HepG2 (cell line): ENCODE data around the gene FAM53B. TPM values are rescaled to one million over a fixed set of nuclear protein-coding genes. Genes with fewer than 3 reads are reported as not detected.
A peak's percentile ranks its signal among the peaks of the same experiment; 100 is the strongest.

Experiments used
- ATAC-seq: fragments of 200-7000 bp; cut with Tn5 transposase; 3 replicates; pipeline ENCODE4 v1.9.1; 2020; ENCODE audit warnings: mild to moderate bottlenecking, moderate library complexity
- BruUV-seq: library from RNA; stranded (reverse); fragments of 400-500 nt; replicated peaks from 2 replicates; lab custom pipeline; 2021; lab: Mats Ljungman, UMichigan
- CTCF ChIA-PET: fragments of 300-600 bp; formaldehyde crosslinking; extraction: SDS; loops from one replicate; lab custom pipeline; 2021; ENCODE audit warnings: low total read pairs, inconsistent platforms, low intra/inter-chr PET ratio; lab: Yijun Ruan, JAX
- POLR2A ChIA-PET: fragments of 350-600 bp; sonication (Branson Sonifier 250); formaldehyde crosslinking; loops from one replicate; lab custom pipeline; 2020; ENCODE audit warnings: antibody characterized with exemption, inconsistent platforms; lab: Yijun Ruan, JAX
- DNase-seq: peaks from one replicate; pipeline ENCODE4 v3.0.0-alpha.2; 2015; ENCODE audit warnings: low spot score
- FAIRE-seq: peaks from 3 replicates; lab custom pipeline; 2011; peaks lifted over from hg19 to GRCh38; lab: Jason Lieb, UNC
- H2AFZ ChIP-seq: one replicate; pipeline ENCODE4 v1.6.1; 2011; ENCODE audit warnings: low read length, inconsistent platforms
- H3K27ac ChIP-seq: fragments of 300-600 bp; 3 replicates; pipeline ENCODE4 v1.8.0; 2011; ENCODE audit warnings: mixed run types, mild to moderate bottlenecking, mixed read lengths, low read length, inconsistent platforms; ENCODE audit not compliant: insufficient read depth; ENCODE audit errors: extremely low read length
- H3K27me3 ChIP-seq, 2 experiments: fragments of 200-600 bp in 1 of 2; 2 replicates in 1 of 2; 3 replicates in 1 of 2; pipeline versions ENCODE4 v1.6.0 to v1.8.0; 2011; ENCODE audit warnings: low read length in 2 of 2, mild to moderate bottlenecking in 2 of 2, moderate library complexity in 2 of 2, inconsistent platforms in 1 of 2; ENCODE audit not compliant: insufficient read depth in 2 of 2, control insufficient read depth in 1 of 2
- H3K36me3 ChIP-seq, 2 experiments: fragments of 200-600 bp in 1 of 2; replicated peaks in 1 of 2; 2 replicates in 1 of 2; 3 replicates in 1 of 2; pipeline versions ENCODE4 v1.5.1 to v1.8.0; 2011; ENCODE audit warnings: low read length in 2 of 2, inconsistent platforms in 1 of 2; ENCODE audit not compliant: insufficient read depth in 2 of 2, control insufficient read depth in 1 of 2
- H3K4me1 ChIP-seq: 2 replicates; pipeline ENCODE4 v1.5.1; 2012; ENCODE audit warnings: low read length, inconsistent platforms; ENCODE audit not compliant: insufficient read depth
- H3K4me2 ChIP-seq: 2 replicates; pipeline ENCODE4 v1.6.0; 2011; ENCODE audit warnings: low read depth, low read length, inconsistent platforms
- H3K4me3 ChIP-seq, 3 experiments: fragments of 200-600 bp in 1 of 3; sonication (generic), shearing (Covaris generic) in 1 of 3; replicated peaks in 1 of 3; 2 replicates each; pipeline ENCODE4 v1.5.1; 2011 to 2016; ENCODE audit warnings: low read length in 3 of 3, inconsistent platforms in 2 of 3, low read depth in 2 of 3, mild to moderate bottlenecking in 2 of 3, control low read depth in 1 of 3, mixed read lengths in 1 of 3; ENCODE audit not compliant: insufficient read depth in 1 of 3
- H3K79me2 ChIP-seq: one replicate; pipeline ENCODE4 v1.6.1; 2011; ENCODE audit warnings: low read length, inconsistent platforms; ENCODE audit not compliant: insufficient read depth
- H3K9ac ChIP-seq: 2 replicates; pipeline ENCODE4 v1.6.0; 2011; ENCODE audit warnings: mild to moderate bottlenecking, low read depth, low read length, inconsistent platforms; ENCODE audit not compliant: insufficient read depth
- H3K9me3 ChIP-seq: 2 replicates; pipeline ENCODE4 v1.5.1; 2012; ENCODE audit warnings: mild to moderate bottlenecking, low read length
- H4K20me1 ChIP-seq: 2 replicates; pipeline ENCODE4 v1.6.0; 2011; ENCODE audit warnings: inconsistent platforms, mild to moderate bottlenecking, low read length, moderate library complexity; ENCODE audit not compliant: insufficient read depth
- ARNTL ChIP-seq: sonication (generic); formaldehyde crosslinking; IDR thresholded peaks from 2 replicates; pipeline ENCODE4 v1.4.0; 2020; ENCODE audit warnings: mild to moderate bottlenecking, missing genetic modification reagents
- ATF1 ChIP-seq: IDR thresholded peaks from 2 replicates; pipeline ENCODE4 v1.6.1; 2016; ENCODE audit warnings: mild to moderate bottlenecking, control low read depth
- ATRX ChIP-seq: sonication (generic); formaldehyde crosslinking; IDR thresholded peaks from 2 replicates; pipeline ENCODE4 v1.4.0; 2020; ENCODE audit warnings: missing genetic modification reagents, borderline replicate concordance
- CCDC6 ChIP-seq: sonication (generic); formaldehyde crosslinking; IDR thresholded peaks from 2 replicates; pipeline ENCODE4 v1.8.1; 2022; ENCODE audit warnings: mild to moderate bottlenecking, missing genetic modification reagents, moderate library complexity
- DNMT3B ChIP-seq: conservative IDR thresholded peaks from 2 replicates; pipeline ENCODE4 v1.6.1; 2016; ENCODE audit warnings: missing biosample characterization, control low read depth
- GATAD2A ChIP-seq: IDR thresholded peaks from 2 replicates; pipeline ENCODE4 v1.6.1; 2016
- KLF11 ChIP-seq: IDR thresholded peaks from 2 replicates; pipeline ENCODE4 v1.6.1; 2016; ENCODE audit warnings: missing compliant biosample characterization
- KLF6 ChIP-seq: IDR thresholded peaks from 2 replicates; pipeline ENCODE4 v1.8.0; 2016; ENCODE audit warnings: missing biosample characterization, missing genetic modification reagents
- MAF1 ChIP-seq: sonication (generic); formaldehyde crosslinking; IDR thresholded peaks from 2 replicates; pipeline ENCODE4 v1.5.0; 2020; ENCODE audit warnings: missing genetic modification reagents, borderline replicate concordance
- MED8 ChIP-seq: sonication (generic); formaldehyde crosslinking; IDR thresholded peaks from 2 replicates; pipeline ENCODE4 v1.8.1; 2023; ENCODE audit warnings: mild to moderate bottlenecking, missing genetic modification reagents; ENCODE audit not compliant: insufficient replicate concordance
- NONO ChIP-seq, 2 experiments: fragments of 450-650 bp in 1 of 2; sonication (generic) in 1 of 2; formaldehyde crosslinking in 1 of 2; IDR thresholded peaks in 1 of 2; conservative IDR thresholded peaks in 1 of 2; 2 replicates each; pipeline versions ENCODE4 v1.6.1 to v1.8.0; 2017 to 2022; ENCODE audit warnings: mild to moderate bottlenecking in 1 of 2, missing genetic modification reagents in 1 of 2, moderate library complexity in 1 of 2
- SOX5 ChIP-seq: IDR thresholded peaks from 2 replicates; pipeline ENCODE4 v1.6.1; 2016; ENCODE audit warnings: borderline replicate concordance
- SP1 ChIP-seq, 2 experiments: fragments of 450-650 bp in 1 of 2; sonication (generic) in 1 of 2; formaldehyde crosslinking in 1 of 2; IDR thresholded peaks; 2 replicates each; pipeline versions ENCODE4 v1.4.0 to v1.6.1; 2016 to 2020; ENCODE audit warnings: missing genetic modification reagents in 1 of 2
- TGIF2 ChIP-seq: IDR thresholded peaks from 2 replicates; pipeline ENCODE4 v1.6.1; 2016; ENCODE audit warnings: control low read depth, missing compliant biosample characterization
- TSC22D2 ChIP-seq: sonication (generic); formaldehyde crosslinking; IDR thresholded peaks from 2 replicates; pipeline ENCODE4 v1.5.1; 2020; ENCODE audit warnings: missing genetic modification reagents, mild to moderate bottlenecking, borderline replicate concordance
- XRCC5 ChIP-seq: fragments of 200-400 bp; formaldehyde crosslinking; optimal IDR thresholded peaks from 2 replicates; pipeline ENCODE3; 2017; ENCODE audit warnings: mild to moderate bottlenecking, low read length
- ZNF24 ChIP-seq: fragments of 450-650 bp; IDR thresholded peaks from 2 replicates; pipeline ENCODE4 v1.6.1; 2017; ENCODE audit warnings: antibody characterized with exemption, mild to moderate bottlenecking
- ZNF256 ChIP-seq: sonication (generic); formaldehyde crosslinking; conservative IDR thresholded peaks from 2 replicates; pipeline ENCODE4 v1.4.0; 2020; ENCODE audit warnings: missing genetic modification reagents
- ZNF331 ChIP-seq: sonication (generic); formaldehyde crosslinking; IDR thresholded peaks from 2 replicates; pipeline ENCODE4 v1.4.0; 2020; ENCODE audit warnings: missing genetic modification reagents
- ZNF629 ChIP-seq: sonication (generic); formaldehyde crosslinking; conservative IDR thresholded peaks from 2 replicates; pipeline ENCODE4 v1.5.0; 2020; ENCODE audit warnings: missing genetic modification reagents
- ZSCAN9 ChIP-seq: IDR thresholded peaks from 2 replicates; pipeline ENCODE4 v1.6.1; 2016; ENCODE audit warnings: borderline replicate concordance
- WGBS: methylation state at CpG from one replicate; pipeline ENCODE4 v1.1.6; 2017; ENCODE audit warnings: low lambda C conversion rate; 5-methylcytosine and 5-hydroxymethylcytosine counted together
- in situ Hi-C: cut with HindIII; loops from 2 replicates; pipeline ENCODE4 v1.10.0; 2017; ENCODE audit warnings: low pct_unique_long_range_greater_than_20kb; ENCODE audit not compliant: extremely low pct_ligation_motif_present
- intact Hi-C: fragments of 100-400 bp; cut with micrococcal nuclease; formaldehyde crosslinking; loops from one replicate; pipeline ENCODE4 v1.10.0; 2022; ENCODE audit not compliant: unreplicated experiment
- polyA plus RNA-seq, 8 experiments: library from polyadenylated mRNA; depleted of rRNA in 3 of 8; stranded (reverse) in 7 of 8; unstranded in 1 of 8; fragments of >200 nt; fragmentation: Illumina TruSeq in 4 of 8; extraction: Trizol in 4 of 8; gene quantifications; 2 replicates each; pipeline versions ENCODE4 v1.2.1 to v1.2.3, GENCODE V29; 2011 to 2016; ENCODE audit warnings: low read depth in 4 of 8, missing spikeins in 1 of 8, mixed read lengths in 1 of 8; ENCODE audit not compliant: insufficient read depth in 1 of 8
- total RNA-seq, 5 experiments: library from RNA; depleted of rRNA; stranded (reverse); fragments of >200 nt; fragmentation: Illumina TruSeq; extraction: Trizol; gene quantifications; 2 replicates each; pipeline ENCODE4 v1.2.3, GENCODE V29; 2016; ENCODE audit warnings: low read depth in 1 of 5

FAM53B gene
- total and polyA plus RNA-seq, 2 of the 13 experiments (the other 11 are each of a cell fraction or from before 2014, with no cell fraction given), result 6.4 to 19.3 TPM

DNA sequence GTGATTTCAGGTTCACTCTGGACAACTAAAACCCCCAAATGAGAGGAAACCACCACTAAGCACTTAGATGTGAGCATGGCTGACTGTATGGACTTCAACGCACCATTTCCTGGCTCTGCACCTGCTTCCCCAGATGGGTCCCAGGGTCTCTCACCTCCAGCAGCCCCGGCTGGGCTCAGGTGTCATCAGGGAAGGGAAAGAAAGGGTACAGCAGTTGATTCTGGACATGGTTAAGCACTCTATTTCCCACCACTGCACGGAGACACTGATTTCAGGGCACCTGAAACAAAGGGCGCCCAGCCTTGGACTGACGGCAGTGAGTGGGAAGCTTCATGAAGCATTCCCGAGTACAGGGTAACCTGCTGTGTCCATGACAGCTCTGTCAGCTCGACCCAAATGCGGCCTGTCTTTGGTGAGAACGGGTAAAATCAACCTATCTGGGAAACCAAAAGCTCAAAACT lies 19.0 kb downstream of the FAM53B start:
- Histone ChIP-seq H2AFZ (no peak overlapping the region), H3K4me1 (peaks cover 50% of the 10 kb centered on the region), H3K9ac (peak overlapping the region; percentile 19), H3K27ac (peak overlapping the region; percentile 41), H4K20me1 (no peaks in the 10 kb centered on the region), H3K27me3 (no peaks in the 10 kb centered on the region), H3K4me3 (no peak overlapping the region), H3K9me3 (no peaks in the 10 kb centered on the region), H3K36me3 (peaks cover 1 to 5% of the 10 kb centered on the region in 2 experiments; a peak in 2 of 5 replicates), H3K79me2 (peaks cover 39% of the 10 kb centered on the region), H3K4me2 (no peak overlapping the region)
- no peak for DNase-seq
- CTCF ChIA-PET, result no interaction called here
- intact Hi-C loops (no loop called here), in situ Hi-C loops (no loop called here)
- no peak for FAIRE-seq
- no peak for ATAC-seq
- POLR2A ChIA-PET, result interaction anchor here (0.7 to 1.0 kb wide), 2 partner anchors 9 to 18 kb away, joined by 3 to 5 read pairs; no protein-coding TSS in a partner anchor
- no TSS peak for BruUV-seq
- over 99% methylated on average over 9 of the region's 9 CpGs for WGBS
- TF ChIP-seq ZNF24 (no peak), MAF1 (no peak)

DNA sequence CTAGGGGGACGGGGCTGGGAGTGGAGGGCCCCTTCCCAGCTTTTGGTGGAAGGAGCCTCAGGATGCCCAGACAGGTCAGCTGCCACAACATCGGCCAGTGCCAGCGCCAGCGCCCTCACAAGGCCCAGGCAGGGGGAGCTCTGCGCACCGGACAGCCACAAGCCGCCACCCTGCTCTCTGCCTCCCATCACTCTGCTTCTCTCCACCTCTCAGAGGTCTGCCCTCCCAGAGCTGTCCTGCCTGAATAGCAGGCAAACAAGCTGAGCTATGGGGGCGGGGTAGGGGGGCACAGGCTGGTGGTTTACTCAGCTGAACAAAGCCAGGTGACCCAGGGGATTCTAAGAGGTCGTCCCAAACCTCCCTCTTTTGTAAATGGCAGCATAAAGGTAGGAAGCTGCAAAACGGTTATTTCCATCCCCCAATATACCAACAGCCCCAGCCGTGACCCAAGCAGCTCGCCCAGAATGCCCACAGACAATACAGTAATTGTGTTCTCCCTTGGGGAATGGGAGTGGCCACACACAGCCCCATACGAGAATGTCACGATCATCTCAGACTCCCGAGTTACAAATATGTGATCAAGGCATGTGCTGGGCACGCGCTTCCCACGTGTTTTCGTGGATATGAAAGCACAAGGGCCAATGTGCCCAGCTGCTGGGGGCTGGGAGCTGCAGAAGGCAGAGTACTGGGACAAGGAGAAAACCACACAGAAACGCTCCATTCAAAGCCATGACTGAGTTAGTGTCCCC lies 19.7 kb downstream of the FAM53B start:
- POLR2A ChIA-PET, result interaction anchor here (0.7 to 1.0 kb wide), 2 partner anchors 8 to 18 kb away, joined by 3 to 5 read pairs; no protein-coding TSS in a partner anchor
- peak overlapping the region; percentile 41 for H3K27ac ChIP-seq
- no peaks in the 10 kb centered on the region for H3K27me3 ChIP-seq
- no peaks in the 10 kb centered on the region for H3K9me3 ChIP-seq
- H3K4me2 ChIP-seq, result 0 out of 2 replicates have a peak overlapping the region, but pooled peaks have one; percentile 9
- peak overlapping the region; percentile 19 for H3K9ac ChIP-seq
- H3K79me2 ChIP-seq, result peaks cover 40% of the 10 kb centered on the region
- H4K20me1 ChIP-seq, result no peaks in the 10 kb centered on the region
- peaks cover 50% of the 10 kb centered on the region for H3K4me1 ChIP-seq
- in situ Hi-C loops (no loop called here), intact Hi-C loops (no loop called here)
- H3K36me3 ChIP-seq, result peaks cover 1 to 3% of the 10 kb centered on the region in 2 experiments; a peak in 2 of 5 replicates
- no peak for FAIRE-seq
- no peak overlapping the region for H2AFZ ChIP-seq
- CTCF ChIA-PET, result no interaction called here
- WGBS, result 42% methylated on average over 13 of the region's 20 CpGs
- DNase-seq, result peak; percentile 72
- no TSS peak for BruUV-seq
- no peak overlapping the region for H3K4me3 ChIP-seq
- peak; percentile 64 for ATAC-seq
- TF ChIP-seq NONO (IDR thresholded peaks at IDR 0.05) (no peak), NONO (CRISPR knock-in tag; conservative IDR thresholded peaks at IDR 0.05) (no peak), KLF11 (CRISPR knock-in tag) (no peak), SOX5 (CRISPR knock-in tag) (peak; percentile 81; the same call in 1 of the 2 replicates), SP1 (IDR thresholded peaks at IDR 0.05) (no peak), SP1 (CRISPR knock-in tag; IDR thresholded peaks at IDR 0.05) (no peak), ZNF629 (no peak), MED8 (CRISPR knock-in tag) (no peak), XRCC5 (peak; percentile 26), TGIF2 (CRISPR knock-in tag) (0 out of 2 replicates have a peak, but pooled peaks have one; percentile 42), ATRX (CRISPR knock-in tag) (no peak), CCDC6 (CRISPR knock-in tag) (peak; percentile 81; the same call in 1 of the 2 replicates), ARNTL (CRISPR knock-in tag) (peak; percentile 39; the same call in 1 of the 2 replicates), ZSCAN9 (CRISPR knock-in tag) (no peak), KLF6 (peak; percentile 77), ATF1 (no peak), ZNF331 (peak; percentile 55; the same call in 1 of the 2 replicates), DNMT3B (CRISPR knock-in tag) (peak; percentile 80; the same call in 1 of the 2 replicates), GATAD2A (CRISPR knock-in tag) (peak; percentile 71), ZNF256 (CRISPR knock-in tag) (no peak), TSC22D2 (CRISPR knock-in tag) (peak; percentile 70)
